Fibroblast of villous mesenchyme (primary cell): ENCODE measurements around the gene PRR29. TPM values are rescaled to one million over a fixed set of nuclear protein-coding genes. Genes with fewer than 3 reads are reported as not detected.

Experiments
- DNase-seq: peaks from one replicate; pipeline ENCODE4 v3.0.0-alpha.2; 2010; ENCODE audit warnings: low read depth
- H3K4me3 ChIP-seq: 2 replicates; pipeline ENCODE4 v1.5.1; 2011; ENCODE audit warnings: low read depth, mild to moderate bottlenecking, low read length
- CTCF ChIP-seq: IDR thresholded peaks from 2 replicates; pipeline ENCODE4 v1.5.1; 2012; ENCODE audit warnings: low read depth, mild to moderate bottlenecking, low read length; ENCODE audit not compliant: insufficient read depth
- total RNA-seq: library from RNA; depleted of rRNA; stranded (reverse); fragments of >200 nt; gene quantifications from 2 replicates; pipeline ENCODE4 v1.2.3, GENCODE V29; 2012

The PRR29 gene
- total RNA-seq, 1 donor, result under 0.01 TPM

- TF ChIP-seq CTCF, result no peak
- DNase-seq, result no peak
- no peak overlapping the region for H3K4me3 ChIP-seq
Observed at GRCh38 chr17:63988741-63989621, 9.2 kb upstream of the PRR29 start.

- TF ChIP-seq CTCF, result no peak
- no peak for DNase-seq
- H3K4me3 ChIP-seq, result no peak overlapping the region
Observed at GRCh38 chr17:63989622-63990345, 8.4 kb upstream of the PRR29 start.

- DNase-seq, result no peak
- no peak overlapping the region for H3K4me3 ChIP-seq
- no peak for TF ChIP-seq CTCF
Observed at GRCh38 chr17:63991611-63992010, 6.5 kb upstream of the PRR29 start.

GRCh38 chr17:63993368-63993985 is 4.7 kb upstream of the PRR29 start:
- DNase-seq, result no peak
- TF ChIP-seq CTCF, result no peak
- H3K4me3 ChIP-seq, result no peak overlapping the region

GRCh38 chr17:63995626-63996025 is 2.5 kb upstream of the PRR29 start:
- TF ChIP-seq CTCF, result no peak
- no peak for DNase-seq
- H3K4me3 ChIP-seq, result no peak overlapping the region

- no peak for DNase-seq
- no peak overlapping the region for H3K4me3 ChIP-seq
- no peak for TF ChIP-seq CTCF
Observed at GRCh38 chr17:63996430-63997182, 1.5 kb upstream of the PRR29 start.
